Thymus (tissue), 11 donors: Measurements from ENCODE around the gene ETV6. TPM values are rescaled to one million over a fixed set of nuclear protein-coding genes. Genes with fewer than 3 reads are reported as not detected.

ENCODE experiments used
- DNase-seq, 9 donors: peaks; one replicate each; pipeline ENCODE4 v3.0.0-alpha.2; 2013; ENCODE audit warnings: low spot score in 9 of 9, low read depth in 6 of 9, missing footprints in 1 of 9
- H3K27ac ChIP-seq, 2 donors: one replicate each; pipeline ENCODE4 v1.5.1; 2013; ENCODE audit warnings: control low read depth in 1 of 2, low read depth in 1 of 2, low read length in 1 of 2, mild to moderate bottlenecking in 1 of 2, moderate library complexity in 1 of 2
- H3K27me3 ChIP-seq, 2 donors: one replicate each; pipeline ENCODE4 v1.5.1; 2013; ENCODE audit warnings: low read length in 1 of 2; ENCODE audit not compliant: control insufficient read depth in 2 of 2, insufficient read depth in 1 of 2
- H3K36me3 ChIP-seq, 2 donors: one replicate each; pipeline ENCODE4 v1.5.1; 2013; ENCODE audit warnings: low read length in 1 of 2, mild to moderate bottlenecking in 1 of 2, moderate library complexity in 1 of 2; ENCODE audit not compliant: control insufficient read depth in 2 of 2, insufficient read depth in 2 of 2
- H3K4me1 ChIP-seq, 2 donors: one replicate each; pipeline ENCODE4 v1.5.1; 2013; ENCODE audit warnings: low read length in 2 of 2; ENCODE audit not compliant: control insufficient read depth in 2 of 2, insufficient read depth in 2 of 2
- H3K4me3 ChIP-seq, 2 donors: one replicate each; pipeline ENCODE4 v1.5.1; 2013; ENCODE audit warnings: low read length in 2 of 2, control low read depth in 1 of 2, mild to moderate bottlenecking in 1 of 2
- H3K9me3 ChIP-seq, 2 donors: one replicate each; pipeline ENCODE4 v1.5.1; 2013; ENCODE audit warnings: low read length in 1 of 2, mild to moderate bottlenecking in 1 of 2; ENCODE audit not compliant: control insufficient read depth in 2 of 2, insufficient read depth in 1 of 2
- WGBS: extraction: QIAGEN DNeasy Blood & Tissue Kit; methylation state at CpG from one replicate; pipeline ENCODE4 v1.1.7; 2013; 5-methylcytosine and 5-hydroxymethylcytosine counted together
- polyA plus RNA-seq: library from polyadenylated mRNA; stranded (reverse); fragments of 200-250 nt; gene quantifications from one replicate; pipeline ENCODE4 v1.2.3, GENCODE V29; 2013
- total RNA-seq: library from RNA; stranded (reverse); fragments of 120-200 nt; gene quantifications from one replicate; pipeline ENCODE4 v1.2.4, GENCODE V29; 2013
- donor health status: healthy.

ETV6 gene
- total and polyA plus RNA-seq, 2 donors = 15.0 to 18.3 TPM

DNA sequence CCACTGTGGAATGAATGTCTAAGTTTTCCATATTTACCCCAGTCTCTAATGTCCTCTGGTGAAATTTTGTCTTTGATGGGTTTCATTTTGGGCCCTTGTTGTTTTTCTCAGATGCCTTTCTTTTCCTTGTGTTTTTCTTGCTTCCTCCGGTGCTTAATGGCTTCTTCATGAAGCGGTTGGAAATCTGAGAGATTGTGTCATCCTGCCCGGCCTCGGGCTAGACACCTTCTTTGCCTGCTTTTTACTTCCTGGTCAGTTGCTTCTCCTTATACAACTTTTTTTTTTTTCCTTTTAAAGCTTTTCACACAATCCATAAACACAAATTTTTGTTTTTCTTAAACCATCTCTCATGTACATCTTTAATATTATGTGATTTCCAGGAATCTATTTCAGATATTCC, 7.1 kb downstream of the ETV6 start:
- DNase-seq = no peak
- 84% methylated on average over 4 of the region's 4 CpGs for WGBS
- H3K27ac ChIP-seq = no peak overlapping the region
- H3K9me3 ChIP-seq = no peaks in the 10 kb centered on the region
- H3K27me3 ChIP-seq = no peaks in the 10 kb centered on the region
- peaks cover 0 to 25% of the 10 kb centered on the region in 2 donors for H3K36me3 ChIP-seq
- no peak overlapping the region for H3K4me3 ChIP-seq
- peaks cover 75 to 82% of the 10 kb centered on the region in 2 donors for H3K4me1 ChIP-seq

DNA sequence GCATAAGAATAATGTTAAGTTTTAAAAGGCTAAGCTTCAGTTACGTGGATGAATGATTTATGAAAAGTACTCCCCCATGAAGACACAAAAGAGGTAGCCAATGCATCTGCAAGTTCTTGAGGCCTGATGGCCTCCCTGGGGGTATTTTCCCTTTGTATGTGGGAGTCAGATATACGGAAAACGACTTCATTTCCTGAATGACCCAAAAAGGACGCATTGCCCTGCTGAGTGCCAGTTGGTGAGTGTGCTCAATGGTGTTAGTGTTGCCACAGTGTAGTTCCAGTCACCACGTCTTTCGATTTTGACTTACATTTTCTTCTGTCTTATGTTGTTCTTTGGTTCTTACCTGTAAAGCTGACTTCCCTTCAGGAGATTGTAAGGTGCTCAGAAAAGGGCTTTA, 8.0 kb downstream of the ETV6 start:
- no peak overlapping the region for H3K27ac ChIP-seq
- peaks cover 85 to 90% of the 10 kb centered on the region in 2 donors for H3K4me1 ChIP-seq
- 79% methylated on average over 6 of the region's 6 CpGs for WGBS
- no peaks in the 10 kb centered on the region for H3K27me3 ChIP-seq
- peaks cover 3 to 32% of the 10 kb centered on the region in 2 donors for H3K36me3 ChIP-seq
- no peak for DNase-seq
- H3K9me3 ChIP-seq = no peaks in the 10 kb centered on the region
- no peak overlapping the region for H3K4me3 ChIP-seq

DNA sequence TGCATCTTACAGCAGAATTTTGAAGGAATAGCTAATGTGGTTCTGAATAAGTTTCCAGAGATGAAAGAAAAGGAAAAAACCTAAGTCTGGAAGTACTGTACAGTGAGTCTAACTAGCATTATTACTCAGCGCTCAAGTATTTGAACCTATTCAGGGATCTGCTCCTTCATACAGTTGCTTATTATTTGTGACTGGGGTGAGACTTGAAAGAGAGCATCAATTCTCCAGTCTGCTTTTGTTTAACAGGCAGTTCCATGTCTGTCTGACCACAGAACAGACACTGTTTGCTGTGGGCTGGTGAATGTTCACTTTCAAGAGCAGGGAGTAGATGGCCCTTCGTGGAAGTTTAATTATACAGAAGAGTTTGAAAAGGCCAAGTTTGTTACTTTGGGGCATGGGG, 9.3 kb downstream of the ETV6 start:
- H3K27ac ChIP-seq = peak overlapping the region in 1 of 2 donors; percentile 40
- H3K4me3 ChIP-seq = no peak overlapping the region
- peaks cover 3 to 41% of the 10 kb centered on the region in 2 donors for H3K36me3 ChIP-seq
- H3K27me3 ChIP-seq = no peaks in the 10 kb centered on the region
- no peaks in the 10 kb centered on the region for H3K9me3 ChIP-seq
- WGBS = 54% methylated on average over 2 of the region's 2 CpGs
- DNase-seq = no peak
- H3K4me1 ChIP-seq = peaks cover 86 to 90% of the 10 kb centered on the region in 2 donors

DNA sequence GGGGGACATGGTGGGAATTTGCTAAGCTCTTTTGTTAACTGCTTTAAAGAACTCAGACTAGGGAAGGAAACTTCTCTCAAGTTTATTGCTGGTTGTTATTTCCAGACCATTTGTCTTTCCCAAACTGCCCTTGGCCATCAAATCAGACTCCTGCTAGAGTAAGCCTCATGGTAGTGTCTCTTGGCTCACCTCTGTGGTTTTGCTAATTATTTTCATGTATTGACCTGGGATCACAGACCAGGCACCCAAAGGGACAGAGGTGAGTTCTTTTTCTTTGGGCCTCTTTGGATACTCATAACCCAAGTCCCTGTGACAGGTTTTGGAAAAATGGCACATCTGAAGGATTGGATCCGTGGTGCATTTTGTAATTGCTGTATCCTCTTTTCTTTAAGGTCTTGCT, 11.2 kb downstream of the ETV6 start:
- Histone ChIP-seq H3K27ac (peak overlapping the region in 1 of 2 donors; percentile 22), H3K27me3 (no peaks in the 10 kb centered on the region), H3K36me3 (peaks cover 3 to 50% of the 10 kb centered on the region in 2 donors), H3K9me3 (no peaks in the 10 kb centered on the region), H3K4me1 (peaks cover 80 to 90% of the 10 kb centered on the region in 2 donors), H3K4me3 (no peak overlapping the region)
- 88% methylated on average over 1 of the region's 1 CpG for WGBS
- no peak for DNase-seq

DNA sequence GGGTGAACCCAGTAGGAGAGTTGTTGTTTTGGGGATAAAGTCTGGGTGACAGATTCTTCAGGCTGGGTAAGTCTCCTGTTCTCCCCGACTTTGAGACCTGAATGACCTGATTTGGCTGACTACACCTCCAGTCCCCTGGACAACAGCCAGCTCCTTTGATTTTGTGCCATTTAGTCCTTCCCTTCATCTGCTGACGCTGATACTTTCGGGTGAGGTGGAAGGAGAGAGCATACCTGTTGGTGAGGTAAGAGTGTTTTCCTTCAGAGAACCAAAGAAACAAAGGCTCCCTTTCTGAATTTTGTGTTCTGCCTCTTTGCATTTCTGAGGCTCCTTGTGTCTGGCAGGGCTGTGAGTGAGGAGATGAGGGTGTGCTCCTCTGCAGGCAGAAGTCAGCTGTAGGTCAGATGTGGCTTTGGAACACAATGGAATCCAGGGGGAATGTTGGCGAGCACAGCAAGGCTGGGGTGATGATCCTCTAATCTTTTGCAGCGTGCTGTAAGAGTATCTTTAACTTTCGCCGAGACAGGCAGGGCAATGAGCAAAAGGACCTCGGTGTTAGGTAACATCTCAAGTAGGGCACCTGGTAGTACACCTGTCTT, 12.1 kb downstream of the ETV6 start:
- Histone ChIP-seq H3K27me3 (no peaks in the 10 kb centered on the region), H3K9me3 (no peaks in the 10 kb centered on the region), H3K4me3 (no peak overlapping the region), H3K27ac (peak overlapping the region; percentile 85 to 87), H3K4me1 (peaks cover 77 to 90% of the 10 kb centered on the region in 2 donors), H3K36me3 (peaks cover 3 to 47% of the 10 kb centered on the region in 2 donors)
- DNase-seq = no peak
- 91% methylated on average over 8 of the region's 8 CpGs for WGBS

DNA sequence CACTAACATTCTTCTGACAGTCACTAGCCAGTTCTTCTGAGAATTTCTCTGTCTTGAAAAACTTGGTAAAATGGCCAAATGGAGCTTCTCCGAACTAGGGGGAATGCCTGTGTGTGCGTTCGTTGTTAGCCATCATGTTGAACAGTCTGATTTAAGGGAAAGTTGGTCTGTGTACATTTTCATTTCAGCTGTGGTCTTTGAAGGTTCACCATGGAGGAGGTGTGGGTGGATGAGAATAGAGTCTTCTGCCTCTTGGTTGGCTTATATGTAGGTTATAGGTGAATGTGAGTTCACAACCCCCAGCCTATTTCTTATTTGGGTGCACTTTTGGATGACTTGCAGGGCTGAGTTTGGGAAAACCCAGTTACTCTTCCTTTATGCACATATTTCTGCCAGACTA, 12.9 kb downstream of the ETV6 start:
- peak overlapping the region in 1 of 2 donors; percentile 21 for H3K4me3 ChIP-seq
- peaks cover 3 to 54% of the 10 kb centered on the region in 2 donors for H3K36me3 ChIP-seq
- peaks cover 81 to 91% of the 10 kb centered on the region in 2 donors for H3K4me1 ChIP-seq
- no peaks in the 10 kb centered on the region for H3K27me3 ChIP-seq
- 74% methylated on average over 3 of the region's 3 CpGs for WGBS
- DNase-seq = peak in 2 of 9 donors; percentile 58 to 80
- no peaks in the 10 kb centered on the region for H3K9me3 ChIP-seq
- peak overlapping the region; percentile 85 to 87 for H3K27ac ChIP-seq

DNA sequence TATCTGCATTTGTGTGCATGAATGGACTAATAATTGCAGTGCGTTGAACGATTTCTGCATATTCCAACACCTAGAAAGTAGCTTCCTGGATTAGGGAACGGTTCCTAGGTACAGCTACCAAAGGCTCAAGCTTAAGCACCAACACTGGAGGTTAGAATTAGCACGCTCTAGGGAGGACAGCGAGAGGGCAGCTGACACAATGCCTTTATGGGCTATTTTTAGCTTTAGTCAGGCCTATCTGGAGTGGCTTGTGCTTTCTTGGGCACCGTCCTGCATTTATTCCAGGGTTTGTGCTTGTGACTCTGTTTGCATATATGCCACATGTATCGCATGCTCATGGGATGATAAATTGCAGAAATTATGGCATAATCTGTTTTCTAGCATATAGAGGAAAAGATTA, 13.7 kb downstream of the ETV6 start:
- H3K4me3 ChIP-seq = no peak overlapping the region
- no peak for DNase-seq
- H3K27ac ChIP-seq = peak overlapping the region; percentile 8 to 87
- no peaks in the 10 kb centered on the region for H3K27me3 ChIP-seq
- no peaks in the 10 kb centered on the region for H3K9me3 ChIP-seq
- 94% methylated on average over 7 of the region's 7 CpGs for WGBS
- H3K36me3 ChIP-seq = peaks cover 3 to 51% of the 10 kb centered on the region in 2 donors
- peaks cover 78 to 92% of the 10 kb centered on the region in 2 donors for H3K4me1 ChIP-seq

DNA sequence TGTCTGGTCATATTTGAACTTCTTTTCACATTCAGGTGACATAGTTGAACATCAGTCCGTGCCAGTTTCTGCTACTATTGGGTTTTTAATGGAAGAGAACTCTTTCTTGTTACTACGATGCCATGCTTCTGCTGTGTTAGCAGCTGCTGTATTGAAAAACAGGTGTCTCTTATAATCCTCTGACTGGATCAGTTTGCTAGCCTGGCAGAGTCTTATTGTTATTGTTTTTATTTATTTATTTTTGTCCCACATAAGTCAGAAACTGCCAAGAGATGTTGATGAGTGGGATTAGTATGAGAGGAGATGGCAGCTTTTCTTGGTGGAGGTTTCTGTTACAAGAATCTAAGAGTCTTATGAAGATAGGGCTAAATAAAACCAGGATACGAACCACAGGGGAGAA, 14.6 kb downstream of the ETV6 start:
- Histone ChIP-seq H3K36me3 (peaks cover 3 to 51% of the 10 kb centered on the region in 2 donors), H3K4me3 (no peak overlapping the region), H3K4me1 (peaks cover 76 to 93% of the 10 kb centered on the region in 2 donors), H3K27me3 (no peaks in the 10 kb centered on the region), H3K9me3 (no peaks in the 10 kb centered on the region), H3K27ac (peak overlapping the region in 1 of 2 donors; percentile 87)
- 59% methylated on average over 3 of the region's 3 CpGs for WGBS
- no peak for DNase-seq

DNA sequence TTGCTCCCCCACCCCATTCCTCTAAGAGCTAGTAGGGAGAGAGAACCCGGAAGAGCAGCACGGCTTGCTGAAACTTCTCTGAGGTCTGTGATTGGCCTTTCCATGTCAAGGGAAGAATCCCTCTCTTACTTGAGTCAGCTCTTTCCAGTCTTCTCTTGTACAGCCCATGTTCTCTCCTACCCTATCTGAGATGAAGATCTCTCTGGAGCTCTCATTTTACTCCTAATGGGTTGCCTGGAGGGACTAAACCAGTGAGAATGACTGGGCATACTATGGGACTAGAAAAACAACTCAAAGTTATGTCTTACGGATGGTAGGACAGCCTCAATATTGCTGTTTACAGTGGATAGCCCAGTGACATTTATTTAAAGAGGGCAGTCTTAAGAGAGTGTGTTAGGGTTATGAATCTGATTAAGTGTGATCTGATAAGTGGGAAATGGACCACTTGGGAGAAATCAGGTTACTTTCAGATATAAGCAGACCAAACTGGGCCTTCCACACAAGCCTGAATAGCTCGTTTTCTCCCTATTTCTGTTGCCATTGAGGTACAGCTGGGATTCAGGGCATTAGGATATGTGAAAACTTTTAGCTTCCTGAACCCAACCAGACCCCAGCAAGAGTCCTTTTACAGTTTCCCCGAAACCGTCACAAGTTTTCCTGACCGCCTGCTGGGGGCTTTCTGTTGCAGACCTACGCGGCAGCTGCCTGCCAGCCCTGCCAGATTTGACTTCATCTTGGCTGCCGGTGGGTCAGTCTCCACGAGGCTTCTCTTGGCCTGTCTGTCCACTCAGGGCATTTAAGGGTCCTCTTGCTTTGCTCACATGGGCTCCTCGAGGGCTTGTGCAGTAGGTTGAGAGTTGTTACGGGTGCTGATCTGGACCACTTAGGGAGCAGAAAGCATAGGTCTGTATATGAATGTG, 16.9 kb downstream of the ETV6 start:
- no peaks in the 10 kb centered on the region for H3K9me3 ChIP-seq
- H3K4me3 ChIP-seq = no peak overlapping the region
- DNase-seq = no peak
- whole genome bisulfite sequencing = 92% methylated on average over 13 of the region's 13 CpGs
- H3K27ac ChIP-seq = peak overlapping the region in 1 of 2 donors; percentile 36
- H3K4me1 ChIP-seq = peaks cover 63 to 89% of the 10 kb centered on the region in 2 donors
- H3K27me3 ChIP-seq = no peaks in the 10 kb centered on the region
- H3K36me3 ChIP-seq = peaks cover 3 to 47% of the 10 kb centered on the region in 2 donors
